Mesendoderm (in vitro differentiated cells): Measurements from ENCODE around the gene EMP2.
"Not testable (repeated sequence)": the region's sequence is repeated elsewhere in the genome, so short reads cannot be mapped to it uniquely, and the experiment has no call there.

Experiments
- DNase-seq: peaks from one replicate; pipeline ENCODE4 v3.0.0; 2013
- H2AK5ac ChIP-seq: 2 replicates; pipeline ENCODE4 v1.6.1; 2013; ENCODE audit warnings: low read length, inconsistent platforms
- H2BK120ac ChIP-seq: 2 replicates; pipeline ENCODE4 v1.6.1; 2013; ENCODE audit warnings: low read depth, mild to moderate bottlenecking, low read length, moderate library complexity, mixed read lengths
- H2BK15ac ChIP-seq: replicated peaks from 2 replicates; pipeline ENCODE4 v1.6.1; 2013; ENCODE audit warnings: low read depth, mild to moderate bottlenecking, moderate library complexity
- H2BK5ac ChIP-seq: 2 replicates; pipeline ENCODE4 v1.6.1; 2013; ENCODE audit warnings: low read length, inconsistent platforms
- H3K18ac ChIP-seq: 2 replicates; pipeline ENCODE4 v1.6.1; 2013; ENCODE audit warnings: mild to moderate bottlenecking, low read length, mixed read lengths
- H3K23ac ChIP-seq: one replicate; pipeline ENCODE4 v1.6.1; 2013; ENCODE audit warnings: low read length
- H3K27ac ChIP-seq: 2 replicates; pipeline ENCODE4 v1.5.1; 2013; ENCODE audit warnings: low read depth, mild to moderate bottlenecking, inconsistent platforms, low read length, moderate library complexity
- H3K27me3 ChIP-seq: 2 replicates; pipeline ENCODE4 v1.6.1; 2013; ENCODE audit warnings: low read length, control low read depth, mild to moderate bottlenecking, inconsistent platforms; ENCODE audit not compliant: insufficient read depth, poor library complexity
- H3K36me3 ChIP-seq: 2 replicates; pipeline ENCODE4 v1.6.1; 2013; ENCODE audit warnings: low read length, inconsistent platforms; ENCODE audit not compliant: control insufficient read depth, insufficient read depth
- H3K4ac ChIP-seq: one replicate; pipeline ENCODE4 v1.6.1; 2013; ENCODE audit warnings: low read depth, mild to moderate bottlenecking, low read length, moderate library complexity
- H3K4me1 ChIP-seq: 2 replicates; pipeline ENCODE4 v1.6.1; 2013; ENCODE audit warnings: low read depth, low read length, inconsistent platforms; ENCODE audit not compliant: control insufficient read depth
- H3K4me2 ChIP-seq: 2 replicates; pipeline ENCODE4 v1.6.1; 2013; ENCODE audit warnings: low read length
- H3K4me3 ChIP-seq: 2 replicates; pipeline ENCODE4 v1.5.1; 2013; ENCODE audit warnings: mild to moderate bottlenecking, low read length
- H3K56ac ChIP-seq: one replicate; pipeline ENCODE4 v1.6.1; 2013; ENCODE audit warnings: low read length
- H3K79me1 ChIP-seq: 2 replicates; pipeline ENCODE4 v1.6.1; 2013; ENCODE audit warnings: low read length, inconsistent platforms
- H3K79me2 ChIP-seq: 2 replicates; pipeline ENCODE4 v1.6.1; 2013; ENCODE audit warnings: mild to moderate bottlenecking, low read length; ENCODE audit not compliant: control insufficient read depth, insufficient read depth
- H3K9ac ChIP-seq: 2 replicates; pipeline ENCODE4 v1.6.1; 2013; ENCODE audit warnings: low read length, inconsistent platforms
- H4K5ac ChIP-seq: one replicate; pipeline ENCODE4 v1.6.1; 2013; ENCODE audit warnings: low read length
- H4K8ac ChIP-seq: one replicate; pipeline ENCODE4 v1.6.1; 2013; ENCODE audit warnings: low read depth, mild to moderate bottlenecking, control low read depth, low read length, moderate library complexity
- WGBS: extraction: QIAGEN DNeasy Blood & Tissue Kit; methylation state at CpG from one replicate; pipeline ENCODE4 v1.1.7; 2013; ENCODE audit warnings: low lambda C conversion rate, missing lambda C conversion rate; ENCODE audit not compliant: insufficient coverage; ENCODE audit errors: extremely low coverage; 5-methylcytosine and 5-hydroxymethylcytosine counted together

Gene EMP2

DNA sequence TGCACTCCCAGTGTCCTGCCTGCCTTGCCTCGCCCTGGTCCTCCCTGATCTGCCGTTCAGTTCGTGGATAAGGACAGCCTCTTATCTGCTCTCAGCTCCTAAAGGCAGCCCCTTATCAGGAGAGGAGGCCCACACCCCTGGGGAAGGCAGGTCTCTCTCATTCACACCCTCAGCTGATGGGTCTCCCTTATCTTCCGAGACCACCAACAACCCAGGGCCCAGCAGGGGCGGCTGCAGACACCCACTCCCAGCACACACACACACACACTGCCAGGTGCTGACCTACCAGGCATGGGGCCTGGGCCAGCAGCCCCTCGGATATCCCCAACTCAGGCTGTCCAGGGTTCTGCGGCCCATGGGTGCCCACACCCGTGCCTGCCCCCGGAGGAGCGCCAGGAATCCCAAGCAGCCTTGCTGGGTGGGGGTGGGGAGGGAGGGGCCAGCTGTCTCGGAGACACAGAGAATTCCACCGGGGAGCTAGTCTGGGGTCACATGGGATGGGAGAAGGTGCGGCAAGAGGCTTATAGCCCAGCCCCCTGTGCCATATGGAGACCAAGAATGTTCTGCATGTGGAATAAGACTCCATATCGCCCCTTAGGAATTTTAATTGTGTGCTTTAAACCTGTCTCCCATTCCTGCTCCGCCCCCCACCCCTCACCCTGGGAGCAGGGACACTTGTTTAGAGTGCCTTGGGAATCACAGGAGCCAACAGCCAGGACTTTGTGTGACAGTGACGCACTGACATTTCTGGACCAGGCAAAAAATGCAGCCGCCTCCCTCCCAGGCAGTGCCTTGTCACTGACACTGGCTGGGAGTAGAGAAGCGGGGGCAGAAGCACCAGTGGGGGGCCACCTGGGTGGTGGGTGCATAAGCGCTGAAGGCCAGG, 41.9 kb upstream of the EMP2 start:
- H2BK5ac ChIP-seq: peak overlapping the region; percentile 50
- WGBS: no CpG with 5 or more reads among the region's 19 CpGs
- H3K79me2 ChIP-seq: no peaks in the 10 kb centered on the region
- H2BK15ac ChIP-seq: no peak overlapping the region
- no peak overlapping the region for H2BK120ac ChIP-seq
- peak overlapping the region; percentile 60 for H3K56ac ChIP-seq
- H3K23ac ChIP-seq: no peak overlapping the region
- no peaks in the 10 kb centered on the region for H3K27me3 ChIP-seq
- no peak overlapping the region for H3K4ac ChIP-seq
- H3K4me3 ChIP-seq: no peak overlapping the region
- H3K36me3 ChIP-seq: no peaks in the 10 kb centered on the region
- H3K18ac ChIP-seq: peak overlapping the region; percentile 57
- peak overlapping the region; percentile 69 for H2AK5ac ChIP-seq
- H3K79me1 ChIP-seq: no peaks in the 10 kb centered on the region
- H3K9ac ChIP-seq: no peak overlapping the region
- peak; percentile 94 for DNase-seq
- H4K5ac ChIP-seq: no peak overlapping the region
- H3K27ac ChIP-seq: peak overlapping the region; percentile 50
- no peak overlapping the region for H3K4me2 ChIP-seq
- no peak overlapping the region for H4K8ac ChIP-seq
- H3K4me1 ChIP-seq: peaks cover 15% of the 10 kb centered on the region

GRCh38 chr16:10621216-10621949, 41.0 kb upstream of the EMP2 start:
- not testable (repeated sequence) for H3K4me2 ChIP-seq, H3K4me3 ChIP-seq, H3K23ac ChIP-seq, H4K5ac ChIP-seq, H3K27me3 ChIP-seq, H3K79me2 ChIP-seq, H3K9ac ChIP-seq, H3K4ac ChIP-seq, H2BK15ac ChIP-seq, H2BK120ac ChIP-seq, H3K36me3 ChIP-seq, H3K79me1 ChIP-seq, H2AK5ac ChIP-seq, H3K27ac ChIP-seq, H3K18ac ChIP-seq, H2BK5ac ChIP-seq, H4K8ac ChIP-seq
- peak; percentile 51 for DNase-seq
- H3K4me1 ChIP-seq: peaks cover 16% of the 10 kb centered on the region
- no CpG with 5 or more reads among the region's 7 CpGs for WGBS
- H3K56ac ChIP-seq: peak overlapping the region; percentile 22

GRCh38 chr16:10620120-10620519, 39.7 kb upstream of the EMP2 start:
- Histone ChIP-seq H3K4me2 (no peak overlapping the region), H3K9ac (no peak overlapping the region), H3K79me1 (no peaks in the 10 kb centered on the region), H3K56ac (peak overlapping the region; percentile 50), H2BK5ac (no peak overlapping the region), H3K27ac (no peak overlapping the region), H3K36me3 (no peaks in the 10 kb centered on the region), H3K18ac (no peak overlapping the region), H3K4me3 (no peak overlapping the region), H2BK120ac (no peak overlapping the region), H3K79me2 (no peaks in the 10 kb centered on the region), H3K27me3 (no peaks in the 10 kb centered on the region), H2BK15ac (no peak overlapping the region), H4K8ac (no peak overlapping the region), H2AK5ac (no peak overlapping the region), H3K23ac (no peak overlapping the region), H3K4ac (no peak overlapping the region), H3K4me1 (peaks cover 16% of the 10 kb centered on the region), H4K5ac (no peak overlapping the region)
- DNase-seq: no peak
- WGBS: no CpG with 5 or more reads among the region's 6 CpGs

- Histone ChIP-seq H3K18ac (no peak overlapping the region), H3K4me3 (no peak overlapping the region), H4K5ac (no peak overlapping the region), H2BK120ac (no peak overlapping the region), H3K4ac (no peak overlapping the region), H2AK5ac (no peak overlapping the region), H3K27ac (no peak overlapping the region), H2BK5ac (no peak overlapping the region), H3K36me3 (no peaks in the 10 kb centered on the region), H3K79me1 (no peaks in the 10 kb centered on the region), H3K56ac (peak overlapping the region; percentile 50), H4K8ac (no peak overlapping the region), H3K4me2 (peak overlapping the region; percentile 43), H3K9ac (no peak overlapping the region), H2BK15ac (no peak overlapping the region), H3K27me3 (no peaks in the 10 kb centered on the region), H3K23ac (no peak overlapping the region), H3K79me2 (no peaks in the 10 kb centered on the region), H3K4me1 (peaks cover 16% of the 10 kb centered on the region)
- WGBS: no CpG with 5 or more reads among the region's 25 CpGs
- peak; percentile 60 for DNase-seq
These were observed 39.0 kb upstream of the EMP2 start for GRCh38 chr16:10619271-10619849.

DNA sequence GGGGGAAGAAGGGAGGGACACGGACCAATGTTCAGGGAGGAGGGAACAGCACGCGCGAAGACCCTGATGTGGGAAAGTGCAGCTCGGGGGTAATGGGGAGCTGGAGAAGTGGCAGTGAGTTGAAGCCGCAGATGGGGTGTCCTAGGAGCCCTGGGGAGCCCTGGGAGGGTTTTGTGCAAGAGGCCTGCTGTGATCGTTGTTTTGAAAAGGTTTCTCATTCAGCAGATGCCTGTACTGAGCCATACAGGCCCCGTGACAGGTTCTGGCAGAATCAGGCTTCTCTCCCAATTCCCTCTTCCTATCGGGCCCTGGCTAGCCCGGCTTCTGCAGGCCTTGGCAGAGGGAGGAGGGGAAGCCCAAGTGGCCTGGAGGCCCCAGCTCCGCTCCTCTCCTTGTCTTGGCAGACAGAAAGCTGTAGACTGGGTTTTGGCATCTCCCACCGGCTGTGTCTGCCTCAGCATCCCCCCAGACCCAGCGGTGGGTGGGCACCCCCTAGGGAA, 38.4 kb upstream of the EMP2 start:
- no peak overlapping the region for H3K56ac ChIP-seq
- H3K27ac ChIP-seq: no peak overlapping the region
- H3K4ac ChIP-seq: no peak overlapping the region
- no peak overlapping the region for H4K8ac ChIP-seq
- no peak overlapping the region for H3K18ac ChIP-seq
- H4K5ac ChIP-seq: no peak overlapping the region
- H2AK5ac ChIP-seq: no peak overlapping the region
- H2BK120ac ChIP-seq: no peak overlapping the region
- no peak overlapping the region for H3K23ac ChIP-seq
- H3K79me1 ChIP-seq: no peaks in the 10 kb centered on the region
- H2BK5ac ChIP-seq: no peak overlapping the region
- no peak overlapping the region for H2BK15ac ChIP-seq
- no peaks in the 10 kb centered on the region for H3K36me3 ChIP-seq
- DNase-seq: no peak
- H3K27me3 ChIP-seq: no peaks in the 10 kb centered on the region
- no peak overlapping the region for H3K9ac ChIP-seq
- no peak overlapping the region for H3K4me3 ChIP-seq
- no peaks in the 10 kb centered on the region for H3K79me2 ChIP-seq
- WGBS: no CpG with 5 or more reads among the region's 13 CpGs
- no peak overlapping the region for H3K4me2 ChIP-seq
- H3K4me1 ChIP-seq: peaks cover 16% of the 10 kb centered on the region
